HG02588 (cell line): ENCODE results near the gene GNAT3.

ENCODE experiments used
- ATAC-seq: cut with Tn5 transposase; IDR thresholded peaks from one replicate; pipeline ENCODE4 v1.9.1; 2021; ENCODE audit warnings: mild to moderate bottlenecking, moderate library complexity; ENCODE audit not compliant: unreplicated experiment

GNAT3 gene

DNA sequence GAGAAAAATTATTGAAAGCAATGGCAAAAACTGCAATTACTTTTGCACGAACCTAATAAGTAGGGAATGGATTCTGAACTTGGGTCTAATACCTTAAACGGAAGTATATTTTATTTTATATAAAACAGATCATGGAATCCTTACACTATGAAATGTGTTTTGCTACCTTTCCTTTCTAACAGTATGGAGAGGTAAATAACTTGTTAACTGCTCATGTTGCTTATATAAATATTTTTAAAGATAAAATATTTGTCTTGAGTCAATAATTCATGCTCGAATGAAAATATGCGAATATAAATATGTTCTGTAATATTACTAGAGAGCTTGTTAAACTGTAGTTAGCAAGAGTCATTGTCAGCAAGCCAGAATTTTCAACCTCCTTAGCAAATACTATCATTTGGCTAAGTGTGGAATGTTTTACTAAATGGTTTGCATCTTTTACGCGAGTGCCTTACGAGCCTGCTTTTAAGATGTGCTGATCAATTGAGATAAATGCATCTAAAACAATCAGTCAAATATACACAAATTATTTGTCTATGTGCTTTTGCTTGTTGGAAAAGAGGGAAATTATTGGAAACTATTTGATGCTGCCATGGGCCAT lies 5.9 kb downstream of the GNAT3 start:
- no peak for ATAC-seq

DNA sequence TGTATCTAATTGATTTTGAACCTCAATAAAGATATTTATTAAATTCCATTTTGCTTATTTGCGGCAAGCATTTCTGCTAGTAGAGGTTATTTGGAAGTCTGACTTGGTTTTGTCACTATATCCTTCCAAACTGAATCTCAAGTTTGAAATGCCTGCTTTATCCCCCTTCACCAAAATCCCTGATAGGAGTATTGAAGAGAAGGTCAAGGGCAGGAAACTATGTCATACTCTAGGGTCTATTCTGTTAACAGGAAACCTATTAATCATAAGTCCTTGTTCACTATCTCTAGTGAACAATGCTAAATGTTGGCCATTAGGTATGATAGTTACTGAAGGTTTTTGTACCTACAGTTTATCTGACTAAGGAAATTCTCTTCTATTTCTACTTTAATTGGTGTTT lies 11.5 kb downstream of the GNAT3 start:
- ATAC-seq: no peak

DNA sequence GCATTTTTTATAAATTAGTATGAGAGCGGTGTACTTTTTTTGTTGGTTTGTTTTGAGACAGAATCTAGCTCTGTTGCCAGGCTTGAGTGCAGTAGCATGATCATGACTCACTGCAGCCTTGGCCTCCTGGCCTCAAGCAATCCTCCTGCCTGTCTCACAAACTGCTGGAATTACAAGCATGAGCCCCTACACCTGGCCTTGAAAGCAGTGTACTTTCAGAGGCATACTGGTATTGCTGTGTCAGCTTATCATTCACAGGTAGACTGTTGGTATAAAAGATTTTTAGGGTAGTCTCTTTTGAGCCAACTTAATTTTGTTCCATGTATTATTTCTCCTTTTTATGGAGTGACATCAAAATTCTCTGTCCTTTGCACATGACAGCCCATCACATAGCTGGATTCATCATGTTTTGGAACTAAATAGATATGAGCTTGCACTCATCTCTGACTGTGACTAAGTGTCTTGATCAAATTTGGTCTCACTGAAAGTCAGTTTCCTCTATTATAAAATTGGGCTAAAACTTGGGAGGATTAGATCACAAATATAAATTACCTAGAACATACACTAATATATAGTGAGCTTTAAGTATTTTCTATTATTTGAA lies 12.4 kb downstream of the GNAT3 start:
- no peak for ATAC-seq

DNA sequence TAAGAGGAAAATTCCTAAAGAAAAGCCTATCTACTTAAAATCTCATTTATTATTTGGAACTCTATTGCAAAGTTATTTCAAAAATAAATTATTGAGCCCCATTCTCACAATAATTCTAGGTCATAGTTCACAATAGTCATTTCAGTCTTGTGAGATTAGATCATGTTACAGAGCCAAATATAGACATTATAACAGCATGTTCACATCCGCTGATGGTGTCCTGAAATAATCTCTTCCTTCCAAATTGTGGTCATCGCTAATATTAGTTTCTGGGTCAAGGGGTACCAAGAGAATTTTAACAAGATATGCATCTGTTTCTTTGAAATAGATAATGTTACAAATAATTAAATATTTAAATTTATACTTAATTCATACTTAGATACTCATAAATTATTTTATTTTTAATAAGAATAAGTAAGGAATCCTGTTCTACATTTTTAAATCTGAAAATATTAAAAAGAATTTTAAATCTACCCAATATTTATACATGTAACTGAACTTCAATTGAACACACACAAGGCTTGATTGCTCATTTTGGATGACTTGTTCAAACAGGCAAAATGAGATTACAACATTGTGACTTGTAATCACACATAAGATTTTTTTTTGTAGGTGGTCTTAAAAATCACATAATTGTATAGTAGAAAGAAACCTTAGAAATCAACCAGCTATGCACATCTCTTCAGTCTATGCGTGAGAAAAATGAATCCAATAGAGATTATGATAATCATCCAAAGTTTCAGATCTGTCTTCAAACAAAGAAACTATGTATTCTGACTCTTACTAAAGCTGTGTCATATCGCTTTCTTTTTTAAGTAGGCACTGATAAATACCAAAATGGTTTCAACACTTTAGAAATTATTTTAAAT lies 13.1 kb downstream of the GNAT3 start:
- no peak for ATAC-seq

DNA sequence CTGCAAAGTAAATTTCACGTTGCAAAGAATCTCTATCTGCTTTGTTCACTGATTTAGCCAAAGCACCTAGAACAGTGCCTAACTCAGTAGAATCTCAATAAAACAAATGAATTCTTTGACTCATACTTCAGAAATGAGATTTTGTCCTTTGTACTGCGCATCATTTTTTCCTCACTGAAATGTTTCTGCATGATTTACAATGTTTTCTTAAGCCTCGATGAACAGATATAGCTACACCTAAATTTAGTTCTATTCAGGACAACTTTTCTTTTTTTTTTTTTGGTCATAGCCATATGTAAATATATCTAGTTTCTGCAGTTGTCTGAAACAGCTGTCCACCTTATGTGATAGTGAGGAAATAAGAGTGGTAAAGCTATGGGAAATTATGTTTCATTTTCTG lies 15.3 kb downstream of the GNAT3 start:
- ATAC-seq: no peak

DNA sequence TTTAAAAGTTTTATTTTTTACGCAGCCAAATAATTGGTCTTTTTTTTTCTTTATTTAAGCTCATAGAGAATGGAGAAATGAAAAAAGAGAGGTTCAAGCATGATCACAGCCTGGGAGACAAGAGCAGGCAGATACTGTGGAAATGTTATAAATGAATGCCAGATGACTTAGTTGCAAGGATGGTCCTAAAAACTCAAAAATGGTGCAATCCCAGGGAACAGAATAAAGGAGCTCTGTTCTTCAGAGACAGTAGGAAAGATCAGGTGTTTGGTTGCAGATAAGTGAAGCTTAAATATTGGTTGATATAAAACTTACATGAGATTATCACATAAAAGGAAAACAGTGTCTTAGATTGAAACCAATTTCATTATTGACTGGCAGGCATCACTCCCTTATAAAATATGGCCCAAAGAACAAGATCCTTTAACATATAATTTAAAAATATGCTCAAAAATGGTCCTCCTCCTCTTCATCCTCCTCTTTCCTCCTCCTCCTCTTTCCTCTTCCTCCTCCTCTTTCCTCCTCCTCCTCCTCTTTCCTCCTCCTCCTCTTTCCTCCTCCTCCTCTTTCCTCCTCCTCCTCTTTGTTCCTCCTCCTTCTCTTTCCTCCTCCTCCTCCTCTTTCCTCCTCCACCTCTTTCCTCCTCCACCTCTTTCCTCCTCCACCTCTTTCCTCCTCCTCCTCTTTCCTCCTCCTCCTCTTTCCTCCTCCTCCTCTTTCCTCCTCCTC lies 18.6 kb downstream of the GNAT3 start:
- no peak for ATAC-seq

DNA sequence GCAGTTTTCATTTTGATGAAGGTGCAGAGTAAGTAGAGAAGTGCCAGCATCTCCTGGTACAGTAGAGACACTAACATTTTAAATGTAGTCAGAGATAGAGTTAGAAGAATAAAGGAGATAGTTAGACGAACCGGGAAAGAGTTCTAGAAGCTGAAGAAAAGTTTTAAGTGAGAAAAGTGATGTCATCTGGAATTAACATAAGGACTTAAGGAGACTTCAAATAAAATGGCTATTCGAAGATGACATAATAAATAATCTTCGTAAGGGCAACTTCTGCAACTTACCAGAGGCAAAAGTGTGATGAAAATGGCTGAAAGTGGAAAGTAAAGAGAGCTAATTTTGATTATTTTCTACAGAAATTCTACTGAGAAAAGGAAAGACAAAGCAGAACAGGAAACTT lies 20.4 kb downstream of the GNAT3 start:
- no peak for ATAC-seq

DNA sequence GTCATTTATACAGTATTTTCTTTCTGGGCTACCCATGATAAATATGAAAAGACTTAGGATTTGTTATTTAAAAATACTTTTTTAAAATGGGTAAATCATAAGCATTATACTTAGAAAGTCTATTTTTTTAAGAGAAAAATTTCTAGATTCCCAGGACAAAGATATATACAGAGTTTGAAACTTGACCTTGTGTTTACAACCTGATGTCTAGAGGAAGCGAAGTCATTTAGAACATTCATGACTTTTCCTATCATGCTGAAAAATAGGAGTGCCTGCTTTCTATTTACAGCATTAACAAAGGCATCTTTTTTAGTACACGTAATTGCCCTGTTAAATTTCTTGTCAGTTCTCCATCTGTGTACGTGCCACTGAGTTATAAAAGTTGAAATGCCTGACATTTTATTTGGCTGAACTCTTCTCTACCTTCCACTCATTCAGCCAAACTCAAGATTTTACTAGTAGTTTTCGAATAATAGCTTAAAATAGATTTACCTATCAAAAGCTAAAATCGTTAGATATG lies 23.0 kb downstream of the GNAT3 start:
- ATAC-seq: no peak

DNA sequence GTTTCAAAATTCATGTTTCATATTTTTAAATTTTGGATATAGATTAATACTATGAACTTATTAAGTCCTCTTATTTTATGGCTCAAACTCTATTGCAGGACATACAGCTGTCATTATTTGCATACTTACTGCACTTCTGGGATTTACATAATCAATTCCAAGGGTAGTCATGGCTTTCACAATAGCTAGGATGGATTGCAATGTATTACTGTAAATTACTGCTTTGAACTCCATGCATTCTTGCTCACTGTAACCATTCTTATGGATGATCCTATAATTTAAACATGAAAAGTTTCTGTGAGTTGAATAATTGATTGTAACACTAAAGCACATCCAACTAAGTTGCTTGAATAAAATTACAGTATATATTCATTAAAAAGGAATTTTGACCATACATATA lies 23.5 kb downstream of the GNAT3 start:
- no peak for ATAC-seq

DNA sequence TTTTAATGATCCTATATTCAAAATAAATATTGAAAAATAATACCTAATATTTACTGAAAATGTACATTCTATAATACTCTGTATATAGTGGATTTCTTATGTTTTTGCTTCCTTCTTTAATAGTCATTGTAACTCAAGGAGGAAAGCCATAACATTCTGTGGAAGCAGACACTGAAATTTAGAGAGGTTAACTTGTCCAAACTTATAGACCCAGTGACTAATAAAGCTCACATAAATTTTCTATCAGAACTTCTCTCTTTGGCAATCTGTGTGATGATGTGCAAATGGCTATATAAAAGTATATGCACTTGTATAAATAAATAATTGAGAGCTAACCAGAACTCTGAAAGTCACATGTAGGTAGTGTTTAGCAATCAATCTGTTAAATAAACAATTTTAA lies 26.1 kb downstream of the GNAT3 start:
- no peak for ATAC-seq

DNA sequence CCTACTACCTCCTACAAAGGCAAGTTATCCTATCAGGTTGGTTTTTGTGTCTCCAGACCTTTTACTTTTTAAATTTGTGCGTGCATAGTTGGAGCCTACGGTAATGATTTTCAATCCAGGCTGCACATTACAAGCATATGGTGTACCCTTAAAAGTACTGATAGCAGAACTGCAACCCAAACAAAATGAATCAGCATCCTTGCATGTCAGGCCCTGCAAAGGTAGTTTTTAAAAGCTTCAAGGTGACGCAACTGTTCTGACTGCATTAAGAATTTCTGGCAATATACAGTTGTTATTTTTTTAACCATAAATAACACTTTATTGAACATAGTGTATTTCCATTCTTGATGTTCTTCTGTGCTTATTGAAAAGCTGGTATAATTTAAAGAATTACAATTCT lies 28.9 kb downstream of the GNAT3 start:
- ATAC-seq: no peak

DNA sequence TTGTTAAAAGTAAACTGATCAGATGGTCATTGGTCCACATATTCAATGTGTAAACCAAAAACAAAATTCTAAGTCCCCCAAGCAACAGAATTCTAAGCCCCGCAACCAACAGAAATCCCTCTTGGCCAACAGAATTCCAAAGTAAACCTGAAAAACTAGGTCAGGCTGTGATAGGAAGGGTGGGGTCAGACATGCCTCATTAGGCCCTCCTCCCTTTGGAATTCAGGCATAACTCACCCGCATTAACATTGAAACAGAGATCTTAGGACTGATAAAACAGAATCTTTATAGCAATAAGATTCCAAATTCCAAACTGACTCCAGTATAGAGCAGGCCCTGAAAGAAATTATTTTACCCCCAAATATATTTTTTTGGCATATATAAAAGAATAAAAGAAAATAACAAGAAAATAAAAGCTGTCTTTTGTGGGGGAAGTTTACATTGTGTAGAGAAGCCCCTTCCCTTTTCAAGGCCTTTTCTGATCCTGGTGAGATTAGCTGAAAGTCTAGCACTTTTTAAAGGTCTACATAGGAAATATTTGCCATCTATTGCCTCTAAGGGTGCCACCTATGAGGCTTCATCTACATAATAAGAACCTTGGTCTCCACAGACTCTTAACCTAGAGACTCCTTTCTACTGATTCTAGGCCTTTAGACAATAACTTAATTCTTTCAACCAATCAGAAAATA lies 30.5 kb downstream of the GNAT3 start:
- no peak for ATAC-seq

DNA sequence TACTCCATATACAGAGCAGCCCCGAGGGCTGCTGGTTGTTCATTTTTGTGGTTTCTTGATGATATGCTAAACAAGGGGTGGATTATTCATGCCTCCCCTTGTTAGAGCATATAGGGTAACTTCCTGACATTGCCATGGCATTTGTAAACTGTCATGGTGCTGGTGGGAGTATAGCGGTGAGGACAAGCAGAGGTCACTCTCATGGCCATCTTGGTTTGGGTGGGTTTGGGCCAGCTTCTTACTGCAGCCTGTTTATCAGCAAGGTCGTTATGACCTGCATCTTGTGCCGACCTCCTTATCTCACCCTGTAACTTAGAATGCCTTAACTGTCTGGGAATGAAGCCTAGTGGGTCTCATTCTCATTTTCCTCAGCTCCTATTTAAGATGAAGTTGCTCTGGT lies 31.3 kb downstream of the GNAT3 start:
- ATAC-seq: no peak

DNA sequence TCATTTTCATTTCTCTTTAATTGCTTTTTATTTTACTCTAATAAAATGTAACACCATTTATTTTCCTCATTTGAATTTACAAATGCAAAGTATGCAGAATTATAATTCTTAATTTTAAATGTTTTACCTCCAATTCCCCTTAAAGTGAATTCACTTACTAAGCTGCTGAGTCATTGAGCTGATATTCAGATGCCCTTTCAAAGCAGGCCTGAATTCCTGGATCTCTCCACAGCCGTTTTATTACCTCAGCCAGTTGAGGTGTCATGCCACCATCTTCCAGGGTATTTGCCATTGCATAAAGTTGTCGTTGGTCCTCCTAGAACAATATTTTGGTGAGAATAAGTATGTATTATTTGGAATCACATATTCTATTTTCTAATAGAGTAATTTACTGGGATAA lies 33.2 kb downstream of the GNAT3 start:
- ATAC-seq: no peak

DNA sequence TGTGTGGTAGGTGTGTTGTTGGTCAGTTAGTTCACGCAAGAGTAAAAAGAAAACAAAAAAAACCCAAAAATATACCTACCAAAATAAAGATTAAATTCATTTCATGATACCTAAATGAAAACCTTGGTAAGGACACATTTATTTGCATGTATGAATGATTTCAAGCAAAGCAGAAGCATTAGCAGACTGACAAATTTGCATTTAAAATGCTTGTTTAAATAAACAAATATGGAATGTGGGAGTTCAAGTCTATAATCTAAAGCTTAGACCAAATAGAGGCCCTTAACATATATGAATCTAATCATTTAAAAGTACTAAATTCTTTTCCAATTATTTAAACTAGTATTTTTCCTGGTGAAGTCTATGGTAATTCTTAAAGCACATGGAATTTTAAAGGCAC lies 35.8 kb downstream of the GNAT3 start:
- no peak for ATAC-seq

DNA sequence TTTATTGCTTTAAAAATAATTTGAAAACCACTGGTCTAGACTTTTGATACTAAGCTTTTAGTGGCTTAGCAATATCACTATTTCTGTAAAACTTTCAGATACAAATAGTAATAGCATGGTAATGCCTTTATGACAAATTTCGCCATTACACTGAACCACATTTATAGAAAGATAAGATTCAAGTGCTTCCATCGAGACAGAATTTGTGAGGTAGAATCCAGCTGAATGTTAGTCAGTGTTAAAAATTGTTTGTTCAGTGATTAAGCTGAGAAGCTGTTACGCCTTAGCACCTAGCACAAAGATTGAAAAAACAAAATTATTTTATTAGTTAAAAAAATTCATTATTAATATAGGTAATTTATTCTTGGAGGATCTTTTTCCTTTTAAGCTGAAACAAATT lies 36.5 kb downstream of the GNAT3 start:
- ATAC-seq: no peak

DNA sequence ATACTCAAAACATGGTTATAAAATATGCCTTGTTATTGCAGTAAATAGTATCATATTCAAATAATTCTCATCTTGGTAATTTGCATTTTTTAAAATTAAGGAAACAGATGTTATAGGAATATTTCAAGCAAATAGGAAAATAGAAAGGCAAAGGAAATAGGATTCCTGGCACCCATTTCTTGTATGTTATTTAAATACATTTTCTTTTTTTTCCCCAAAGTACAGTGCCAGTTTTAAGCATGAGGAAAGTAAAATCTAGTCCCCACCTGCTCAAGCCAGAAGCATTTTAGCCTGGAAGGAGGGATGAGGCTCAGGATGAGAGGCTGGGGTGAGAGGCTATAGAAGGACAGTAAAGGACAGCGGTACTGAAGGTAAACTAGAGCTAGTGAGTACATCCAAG lies 38.1 kb downstream of the GNAT3 start:
- ATAC-seq: no peak

DNA sequence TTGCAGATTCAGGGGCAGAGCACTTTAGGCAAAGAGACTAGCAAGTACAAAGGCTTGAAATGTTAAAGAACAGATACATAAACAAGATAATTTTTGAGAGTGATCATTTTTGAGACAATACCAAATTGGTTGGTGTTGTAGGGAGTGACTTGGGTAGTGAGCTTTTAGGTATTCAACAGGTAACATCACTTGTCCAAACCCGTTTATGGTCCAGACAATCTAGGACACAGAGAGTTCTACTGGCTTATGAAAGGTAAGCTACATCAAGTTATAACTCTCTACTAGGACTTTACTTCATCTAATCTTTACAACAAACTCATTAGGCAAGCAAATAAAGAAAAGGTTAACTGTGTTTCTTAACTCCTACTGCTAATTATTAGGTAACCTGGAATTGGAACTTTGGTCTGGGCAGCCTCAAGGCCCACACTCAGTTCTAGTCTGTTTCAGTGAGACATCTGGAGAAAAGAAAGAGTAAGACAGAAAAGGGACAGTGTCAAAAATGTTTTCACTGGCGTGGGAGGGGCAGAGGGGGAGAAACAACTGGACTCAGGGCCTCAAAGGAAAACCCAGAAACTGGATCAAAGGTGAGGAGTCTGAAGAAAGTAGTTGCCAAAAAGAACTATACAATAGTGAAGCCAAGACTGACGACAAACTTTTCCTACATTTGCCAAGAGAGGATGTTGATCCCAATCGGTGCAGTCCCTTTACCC lies 39.2 kb downstream of the GNAT3 start:
- no peak for ATAC-seq

DNA sequence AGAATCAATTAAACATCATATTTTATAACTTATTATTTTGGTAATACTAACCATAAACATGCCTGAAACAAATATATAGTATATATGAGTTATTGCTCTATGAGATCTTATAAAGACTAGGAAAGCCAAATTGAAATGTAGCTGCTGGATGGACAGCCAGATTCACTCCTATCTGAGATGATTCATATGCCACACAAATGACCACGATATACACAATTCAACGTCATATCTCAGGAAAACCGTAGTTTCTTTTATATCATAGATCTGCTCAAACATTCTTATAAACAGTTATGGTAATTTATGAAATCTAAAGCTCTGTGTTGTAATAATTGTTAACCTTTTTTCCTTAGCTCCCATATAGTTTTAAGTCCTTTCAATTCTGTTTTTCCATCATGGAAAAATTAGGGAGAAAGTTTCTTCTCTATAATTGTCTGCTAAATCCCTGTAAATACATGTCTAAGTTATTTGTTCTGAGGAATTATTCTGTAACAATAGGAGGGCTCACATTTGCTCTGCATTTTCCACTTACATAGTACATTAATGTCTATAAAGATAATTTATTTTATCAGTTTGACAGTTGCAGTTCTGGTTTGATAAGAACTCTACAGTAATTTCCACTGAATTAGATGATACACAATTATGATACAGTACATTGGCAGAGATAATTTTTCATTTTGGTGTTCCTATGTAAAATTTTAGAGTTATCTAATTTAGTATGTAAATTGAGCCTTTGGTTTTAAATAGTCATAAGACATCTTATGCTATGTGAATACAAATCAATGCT lies 42.7 kb downstream of the GNAT3 start:
- no peak for ATAC-seq
